Sigmoid colon (tissue), 3 donors: ENCODE data around the gene GADD45GIP1.

Experiments
- CTCF ChIP-seq, 4 experiments: fragments of 450-650 bp in 3 of 4; fragments of 200-600 bp in 1 of 4; IDR thresholded peaks; one replicate each; pipeline ENCODE4 v1.5.1; 2016 to 2019; ENCODE audit warnings: antibody characterized with exemption in 4 of 4, mild to moderate bottlenecking in 3 of 4, moderate library complexity in 2 of 4
- POLR2A ChIP-seq, 2 donors: fragments of 450-650 bp; IDR thresholded peaks; one replicate each; pipeline ENCODE4 v1.6.1; 2016; ENCODE audit warnings: antibody characterized with exemption in 2 of 2, mild to moderate bottlenecking in 2 of 2, moderate library complexity in 2 of 2

GRCh38 chr19:12959481-12959880 is 2.5 kb upstream of the GADD45GIP1 start:
- TF ChIP-seq CTCF (IDR thresholded peaks at IDR 0.05) (no peak), POLR2A (IDR thresholded peaks at IDR 0.05) (no peak)
